Osteoblast (primary cell): ENCODE results near the gene BCL2L1. TPM values are rescaled to one million over a fixed set of nuclear protein-coding genes. Genes with fewer than 3 reads are reported as not detected.

ENCODE experiments used
- DNase-seq: peaks from one replicate; pipeline ENCODE4 v3.0.0; 2011; ENCODE audit warnings: low spot score, mixed read lengths; ENCODE audit not compliant: insufficient read length; ENCODE audit errors: missing footprints
- H2AFZ ChIP-seq: 2 replicates; pipeline ENCODE4 v1.6.0; 2011; ENCODE audit warnings: mild to moderate bottlenecking, low read length
- H3K27ac ChIP-seq: 2 replicates; pipeline ENCODE4 v1.5.1; 2011; ENCODE audit warnings: mild to moderate bottlenecking, low read depth, low read length, moderate library complexity
- H3K27me3 ChIP-seq: 2 replicates; pipeline ENCODE4 v1.6.0; 2012; ENCODE audit warnings: mild to moderate bottlenecking, control low read depth, inconsistent platforms, low read length, moderate library complexity; ENCODE audit not compliant: insufficient read depth
- H3K36me3 ChIP-seq: 2 replicates; pipeline ENCODE4 v1.5.1; 2011; ENCODE audit warnings: mild to moderate bottlenecking, low read length, control low read depth, moderate library complexity; ENCODE audit not compliant: insufficient read depth
- H3K4me1 ChIP-seq: 2 replicates; pipeline ENCODE4 v1.5.1; 2011; ENCODE audit warnings: mild to moderate bottlenecking, low read length, control low read depth, moderate library complexity; ENCODE audit not compliant: insufficient read depth
- H3K4me2 ChIP-seq: 2 replicates; pipeline ENCODE4 v1.6.0; 2011; ENCODE audit warnings: mild to moderate bottlenecking, low read length; ENCODE audit not compliant: insufficient read depth
- H3K4me3 ChIP-seq: fragments of 200-600 bp; sonication (generic); 3 replicates; pipeline ENCODE4 v1.5.1; 2012; ENCODE audit warnings: mild to moderate bottlenecking, low read length, inconsistent platforms; ENCODE audit not compliant: insufficient read depth
- H3K79me2 ChIP-seq: 2 replicates; pipeline ENCODE4 v1.6.0; 2012; ENCODE audit warnings: mild to moderate bottlenecking, low read length, control low read depth, inconsistent platforms; ENCODE audit not compliant: insufficient read depth
- H3K9me3 ChIP-seq: 2 replicates; pipeline ENCODE4 v1.5.1; 2011; ENCODE audit warnings: low read depth, low read length, control low read depth
- H4K20me1 ChIP-seq: 2 replicates; pipeline ENCODE4 v1.6.0; 2012; ENCODE audit warnings: mild to moderate bottlenecking, low read length, control low read depth; ENCODE audit not compliant: insufficient read depth
- total RNA-seq: library from RNA; depleted of rRNA; stranded (reverse); fragments of >200 nt; gene quantifications from 2 replicates; pipeline ENCODE4 v1.2.3, GENCODE V29; 2012
- TF ChIP-seq, protein P1 (sequence below): IDR thresholded peaks from 2 replicates; pipeline ENCODE4 v1.5.1; 2011; ENCODE audit warnings: mild to moderate bottlenecking, low read depth, low read length, moderate library complexity; ENCODE audit errors: extremely low read depth

BCL2L1 gene
- total RNA-seq, 1 donor = 127 TPM

- H3K36me3 ChIP-seq = peaks cover 32% of the 10 kb centered on the region
- peaks cover 50% of the 10 kb centered on the region for H3K4me1 ChIP-seq
- no peak overlapping the region for H3K4me2 ChIP-seq
- H4K20me1 ChIP-seq = peaks cover 3% of the 10 kb centered on the region
- no peak overlapping the region for H3K4me3 ChIP-seq
- TF ChIP-seq, protein P1, sequence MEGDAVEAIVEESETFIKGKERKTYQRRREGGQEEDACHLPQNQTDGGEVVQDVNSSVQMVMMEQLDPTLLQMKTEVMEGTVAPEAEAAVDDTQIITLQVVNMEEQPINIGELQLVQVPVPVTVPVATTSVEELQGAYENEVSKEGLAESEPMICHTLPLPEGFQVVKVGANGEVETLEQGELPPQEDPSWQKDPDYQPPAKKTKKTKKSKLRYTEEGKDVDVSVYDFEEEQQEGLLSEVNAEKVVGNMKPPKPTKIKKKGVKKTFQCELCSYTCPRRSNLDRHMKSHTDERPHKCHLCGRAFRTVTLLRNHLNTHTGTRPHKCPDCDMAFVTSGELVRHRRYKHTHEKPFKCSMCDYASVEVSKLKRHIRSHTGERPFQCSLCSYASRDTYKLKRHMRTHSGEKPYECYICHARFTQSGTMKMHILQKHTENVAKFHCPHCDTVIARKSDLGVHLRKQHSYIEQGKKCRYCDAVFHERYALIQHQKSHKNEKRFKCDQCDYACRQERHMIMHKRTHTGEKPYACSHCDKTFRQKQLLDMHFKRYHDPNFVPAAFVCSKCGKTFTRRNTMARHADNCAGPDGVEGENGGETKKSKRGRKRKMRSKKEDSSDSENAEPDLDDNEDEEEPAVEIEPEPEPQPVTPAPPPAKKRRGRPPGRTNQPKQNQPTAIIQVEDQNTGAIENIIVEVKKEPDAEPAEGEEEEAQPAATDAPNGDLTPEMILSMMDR = no peak
- no peak overlapping the region for H2AFZ ChIP-seq
- H3K27me3 ChIP-seq = no peaks in the 10 kb centered on the region
- H3K79me2 ChIP-seq = peaks cover 93% of the 10 kb centered on the region
- no peaks in the 10 kb centered on the region for H3K9me3 ChIP-seq
- no peak for DNase-seq
- H3K27ac ChIP-seq = peak overlapping the region; percentile 87
Observed at GRCh38 chr20:31699801-31700728, 22.6 kb downstream of the BCL2L1 start.

GRCh38 chr20:31698803-31699718 is 23.6 kb downstream of the BCL2L1 start:
- TF ChIP-seq, protein P1 = no peak
- Histone ChIP-seq H3K9me3 (no peaks in the 10 kb centered on the region), H3K4me2 (peak overlapping the region; percentile 40), H3K4me3 (no peak overlapping the region), H3K36me3 (peaks cover 37% of the 10 kb centered on the region), H2AFZ (no peak overlapping the region), H3K79me2 (peaks cover 93% of the 10 kb centered on the region), H3K4me1 (peaks cover 46% of the 10 kb centered on the region), H3K27ac (peak overlapping the region; percentile 87), H4K20me1 (no peaks in the 10 kb centered on the region), H3K27me3 (no peaks in the 10 kb centered on the region)
- peak; percentile 97 for DNase-seq

DNA sequence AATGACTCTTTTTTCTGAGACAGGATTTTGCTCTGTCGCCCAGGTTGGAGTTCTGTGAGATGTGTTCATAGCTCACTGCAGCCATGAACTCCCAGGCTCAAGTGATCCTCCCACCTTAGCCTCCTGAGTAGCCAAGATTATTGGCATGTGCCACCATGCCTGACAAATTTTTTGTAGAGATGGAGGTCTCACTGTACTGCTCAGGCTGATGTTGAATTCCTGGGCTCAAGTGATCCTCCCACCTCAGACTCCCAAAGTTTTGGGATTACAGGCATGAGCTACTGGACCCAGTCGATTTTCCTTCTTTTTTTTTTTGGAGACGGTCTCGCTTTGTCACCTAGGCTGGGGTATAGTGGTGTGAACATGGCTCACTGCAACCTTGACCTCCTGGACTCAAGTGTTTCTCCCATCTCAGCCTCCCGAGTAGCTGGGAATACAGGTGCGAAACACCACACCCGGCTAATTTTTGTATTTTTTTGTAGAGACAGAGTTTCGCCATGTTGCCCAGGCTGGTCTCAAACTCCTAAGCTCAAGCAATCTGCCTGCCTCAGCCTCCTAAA is 24.3 kb downstream of the BCL2L1 start:
- Histone ChIP-seq H2AFZ (no peak overlapping the region), H4K20me1 (no peaks in the 10 kb centered on the region), H3K36me3 (peaks cover 41% of the 10 kb centered on the region), H3K4me3 (no peak overlapping the region), H3K4me2 (no peak overlapping the region), H3K4me1 (peaks cover 46% of the 10 kb centered on the region), H3K27me3 (no peaks in the 10 kb centered on the region), H3K27ac (peak overlapping the region; percentile 87), H3K9me3 (no peaks in the 10 kb centered on the region), H3K79me2 (peaks cover 93% of the 10 kb centered on the region)
- no peak for DNase-seq
- TF ChIP-seq, protein P1 = no peak
